Neural cell (in vitro differentiated cells): Measurements from ENCODE around the gene DTD1. TPM values are rescaled to one million over a fixed set of nuclear protein-coding genes. Genes with fewer than 3 reads are reported as not detected.

ENCODE experiments used
- H2AFZ ChIP-seq: fragments of 200-600, 300-800 bp; sonication (generic), shearing (Covaris generic); 2 replicates; pipeline ENCODE4 v1.6.0; 2014; ENCODE audit warnings: low read depth, mild to moderate bottlenecking, antibody characterized with exemption, low read length, moderate library complexity
- H3F3A ChIP-seq: fragments of 200-600 bp; shearing (Covaris generic); 2 replicates; pipeline ENCODE4 v1.6.1; 2016; ENCODE audit warnings: mild to moderate bottlenecking, moderate library complexity, mixed read lengths, antibody characterized with exemption, low read length; ENCODE audit not compliant: insufficient read depth, poor library complexity, severe bottlenecking
- H3K27ac ChIP-seq: fragments of 200-600, 300-800 bp; sonication (generic), shearing (Covaris generic); 2 replicates; pipeline ENCODE4 v1.5.1; 2014; ENCODE audit warnings: mild to moderate bottlenecking, low read length, moderate library complexity
- H3K27me3 ChIP-seq: fragments of 300-800, 200-600 bp; sonication (generic), shearing (Covaris generic); 2 replicates; pipeline ENCODE4 v1.6.0; 2014; ENCODE audit warnings: mild to moderate bottlenecking, low read depth, low read length, moderate library complexity; ENCODE audit not compliant: insufficient read depth
- H3K36me3 ChIP-seq: fragments of 300-800, 200-600 bp; sonication (generic), shearing (Covaris generic); 2 replicates; pipeline ENCODE4 v1.5.1; 2014; ENCODE audit warnings: mild to moderate bottlenecking, antibody characterized with exemption, low read length, moderate library complexity; ENCODE audit not compliant: insufficient read depth
- H3K4me2 ChIP-seq: fragments of 300-800, 200-600 bp; sonication (generic), shearing (Covaris generic); 2 replicates; pipeline ENCODE4 v1.6.0; 2014; ENCODE audit warnings: mild to moderate bottlenecking, low read length
- H3K4me3 ChIP-seq: fragments of 300-800, 200-600 bp; sonication (generic), shearing (Covaris generic); 2 replicates; pipeline ENCODE4 v1.5.1; 2014; ENCODE audit warnings: mild to moderate bottlenecking, low read length, moderate library complexity
- H3K79me2 ChIP-seq: fragments of 200-600 bp; shearing (Covaris generic); replicated peaks from 2 replicates; pipeline ENCODE4 v1.6.0; 2014; ENCODE audit warnings: mild to moderate bottlenecking, low read length, moderate library complexity; ENCODE audit not compliant: insufficient read depth
- H3K9ac ChIP-seq: fragments of 300-800, 200-600 bp; sonication (generic), shearing (Covaris generic); 2 replicates; pipeline ENCODE4 v1.6.1; 2016; ENCODE audit warnings: mild to moderate bottlenecking, low read length, mixed read lengths
- H3K9me2 ChIP-seq: fragments of 200-600 bp; shearing (Covaris generic); 2 replicates; pipeline ENCODE4 v1.6.1; 2016; ENCODE audit warnings: mild to moderate bottlenecking, low read length, mixed read lengths; ENCODE audit not compliant: insufficient read depth
- H3K9me3 ChIP-seq: fragments of 200-600, 300-800 bp; sonication (generic), shearing (Covaris generic); 2 replicates; pipeline ENCODE4 v1.6.1; 2016; ENCODE audit warnings: mild to moderate bottlenecking, mixed run types, low read length, moderate library complexity, mixed read lengths
- H4K20me1 ChIP-seq: fragments of 200-600 bp; shearing (Covaris generic); 2 replicates; pipeline ENCODE4 v1.6.1; 2016; ENCODE audit warnings: mild to moderate bottlenecking, mixed run types; ENCODE audit not compliant: insufficient read depth
- CTCF ChIP-seq: fragments of 450-650 bp; IDR thresholded peaks from 2 replicates; pipeline ENCODE4 v1.5.1; 2014; ENCODE audit warnings: antibody characterized with exemption, mild to moderate bottlenecking, moderate library complexity; ENCODE audit not compliant: poor library complexity, severe bottlenecking
- EP300 ChIP-seq: fragments of 450-650 bp; conservative IDR thresholded peaks from 2 replicates; pipeline ENCODE4 v1.6.1; 2014; ENCODE audit warnings: antibody characterized with exemption, mild to moderate bottlenecking, moderate library complexity; ENCODE audit not compliant: poor library complexity, severe bottlenecking
- EZH2 ChIP-seq: fragments of 200-600, 300-800 bp; shearing (Covaris generic), sonication (generic); IDR thresholded peaks from 2 replicates; pipeline ENCODE4 v1.6.1; 2014; ENCODE audit warnings: antibody characterized with exemption, low read length, borderline replicate concordance, mild to moderate bottlenecking; ENCODE audit not compliant: insufficient read depth, poor library complexity, severe bottlenecking
- MXI1 ChIP-seq: fragments of 450-650 bp; conservative IDR thresholded peaks from 2 replicates; pipeline ENCODE4 v1.6.1; 2014; ENCODE audit warnings: antibody characterized with exemption, mild to moderate bottlenecking; ENCODE audit not compliant: poor library complexity, severe bottlenecking
- POLR2AphosphoS5 ChIP-seq: IDR thresholded peaks from 2 replicates; pipeline ENCODE4 v1.6.1; 2012
- RAD21 ChIP-seq: fragments of 450-650 bp; conservative IDR thresholded peaks from 2 replicates; pipeline ENCODE4 v1.6.1; 2014; ENCODE audit warnings: antibody characterized with exemption, mild to moderate bottlenecking, moderate library complexity
- REST ChIP-seq: IDR thresholded peaks from 2 replicates; pipeline ENCODE4 v1.6.1; 2012; ENCODE audit warnings: borderline replicate concordance
- SMC3 ChIP-seq: fragments of 450-650 bp; conservative IDR thresholded peaks from 2 replicates; pipeline ENCODE4 v1.6.1; 2014; ENCODE audit warnings: antibody characterized with exemption, mild to moderate bottlenecking, moderate library complexity; ENCODE audit not compliant: poor library complexity
- TAF1 ChIP-seq: IDR thresholded peaks from 2 replicates; pipeline ENCODE4 v1.6.1; 2012; ENCODE audit warnings: low read depth
- polyA plus RNA-seq: library from polyadenylated mRNA; depleted of rRNA; stranded (reverse); fragments of >200 nt; gene quantifications from 2 replicates; pipeline ENCODE4 v1.2.3, GENCODE V29; 2014

Gene DTD1
- polyA plus RNA-seq, 1 donor from 2014 or later = 337 TPM

GRCh38 chr20:18614244-18614643 lies 26.4 kb downstream of the DTD1 start:
- no peak for TF ChIP-seq POLR2AphosphoS5
- no peak for TF ChIP-seq CTCF
- TF ChIP-seq REST = no peak
- TF ChIP-seq MXI1 = no peak
- no peak for TF ChIP-seq RAD21
- no peak for TF ChIP-seq EZH2
- no peak for TF ChIP-seq SMC3
- no peak for TF ChIP-seq TAF1
- no peak for TF ChIP-seq EP300
- no peaks in the 10 kb centered on the region for H3K9me3 ChIP-seq
- peaks cover 15% of the 10 kb centered on the region for H3K36me3 ChIP-seq
- H3K27me3 ChIP-seq = no peaks in the 10 kb centered on the region
- H3K79me2 ChIP-seq = no peaks in the 10 kb centered on the region
- H3K4me2 ChIP-seq = no peak overlapping the region
- H3K9ac ChIP-seq = no peak overlapping the region
- no peaks in the 10 kb centered on the region for H4K20me1 ChIP-seq
- H2AFZ ChIP-seq = no peak overlapping the region
- no peaks in the 10 kb centered on the region for H3F3A ChIP-seq
- no peak overlapping the region for H3K27ac ChIP-seq
- no peak overlapping the region for H3K4me3 ChIP-seq
- peaks cover 3% of the 10 kb centered on the region for H3K9me2 ChIP-seq

- Histone ChIP-seq H2AFZ (no peak overlapping the region), H3K9me3 (no peaks in the 10 kb centered on the region), H3K9me2 (peaks cover 3% of the 10 kb centered on the region), H3K4me3 (no peak overlapping the region), H3K36me3 (peaks cover 9% of the 10 kb centered on the region), H4K20me1 (no peaks in the 10 kb centered on the region), H3K9ac (no peak overlapping the region), H3K27ac (no peak overlapping the region), H3K4me2 (no peak overlapping the region), H3K27me3 (no peaks in the 10 kb centered on the region), H3K79me2 (peaks cover under 1% of the 10 kb centered on the region), H3F3A (no peaks in the 10 kb centered on the region)
- no peak for TF ChIP-seq EZH2
- no peak for TF ChIP-seq REST
- no peak for TF ChIP-seq MXI1
- no peak for TF ChIP-seq CTCF
- no peak for TF ChIP-seq EP300
- TF ChIP-seq SMC3 = no peak
- no peak for TF ChIP-seq TAF1
- TF ChIP-seq POLR2AphosphoS5 = no peak
Observed at GRCh38 chr20:18615020-18615650, 27.3 kb downstream of the DTD1 start.
